ENCODE measurements around the gene LAMA2.

Gene LAMA2

GRCh38 chr6:128882991-128883611 is at the start of gene LAMA2:
Gene LAMA2, plus strand, starts transcription at chr6:128883138. Its CDS starts 108 bp downstream, at chr6:128883246.
- no peak for DNase-seq

DNA sequence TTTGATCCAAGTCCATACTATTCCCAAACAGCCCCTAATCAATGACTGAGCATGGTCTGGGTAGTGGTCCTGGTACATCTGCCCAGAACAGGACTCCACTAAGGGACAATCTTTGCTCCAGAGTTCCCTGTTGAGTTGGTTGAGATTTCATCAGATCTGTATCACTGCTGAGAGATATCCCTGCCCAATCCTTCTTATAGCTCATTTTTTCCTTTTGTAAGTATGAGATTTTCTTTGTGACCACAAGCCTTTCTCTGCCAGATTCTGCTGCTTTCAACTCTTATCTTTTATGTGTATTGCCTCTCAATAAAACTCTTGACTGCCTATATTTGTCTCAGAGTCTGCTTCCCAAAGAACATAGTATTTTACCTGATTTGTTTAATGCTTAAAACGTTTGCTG is 46.2 kb upstream of the LAMA2 start:
- no peak for DNase-seq

GRCh38 chr6:128841518-128841917 is 41.4 kb upstream of the LAMA2 start:
- no peak for DNase-seq

DNA sequence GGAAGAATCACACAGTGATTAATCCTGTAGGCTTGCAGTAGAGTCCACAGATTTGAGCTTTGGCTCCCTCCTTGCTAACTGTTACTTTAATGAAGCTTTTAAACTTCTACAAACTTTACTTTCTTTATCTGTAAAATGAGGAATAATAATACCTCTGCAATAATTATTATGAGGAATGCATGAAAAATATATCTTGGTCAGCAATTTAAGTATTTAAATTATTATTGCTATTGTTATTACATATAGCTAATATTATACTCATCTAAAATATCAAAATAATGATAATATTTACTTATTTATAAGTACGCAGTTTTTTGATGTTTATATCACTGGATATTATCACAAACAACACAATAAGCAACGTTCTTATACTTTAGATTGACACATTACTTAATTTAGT is 38.3 kb upstream of the LAMA2 start:
- no peak for DNase-seq

DNA sequence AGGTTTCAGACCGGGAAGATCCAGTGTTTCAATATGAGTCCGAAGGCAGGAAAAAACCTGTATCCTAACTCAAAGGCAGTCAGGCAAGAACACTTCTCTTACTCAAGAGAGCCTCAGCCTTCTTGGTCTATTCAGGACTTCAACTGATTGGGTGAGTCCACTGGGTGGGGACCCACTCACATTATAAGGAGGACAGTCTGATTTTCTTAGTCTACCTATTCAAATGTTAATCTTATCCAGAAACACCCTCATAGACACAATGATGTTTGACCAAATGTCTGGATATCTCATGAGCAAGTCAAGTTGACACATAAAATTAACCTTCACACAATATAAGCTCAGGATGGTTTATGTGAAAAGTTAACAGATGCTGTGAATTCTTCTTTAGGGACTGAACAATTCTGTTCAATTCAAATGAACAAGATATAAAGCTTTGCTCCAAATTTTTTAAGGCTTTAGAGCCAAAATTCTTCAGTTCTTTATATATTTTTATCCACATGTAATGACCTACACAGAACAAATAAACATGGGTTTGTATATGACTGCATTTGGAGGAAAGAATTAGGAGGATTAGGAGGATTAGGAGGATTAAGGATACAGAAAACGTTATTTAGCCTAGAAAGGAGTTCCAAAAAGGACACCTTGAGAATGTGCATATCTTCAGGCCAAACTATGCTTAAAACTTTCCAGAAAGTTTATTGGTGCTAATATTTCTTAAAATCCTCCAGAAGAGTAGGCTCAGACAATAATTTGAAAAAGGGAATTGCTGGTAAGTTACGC is 35.3 kb upstream of the LAMA2 start:
- DNase-seq = no peak

GRCh38 chr6:128848212-128848935 is 34.6 kb upstream of the LAMA2 start:
- no peak for DNase-seq

GRCh38 chr6:128855581-128856085 is 27.3 kb upstream of the LAMA2 start:
- no peak for DNase-seq

GRCh38 chr6:128857806-128858205 is 25.1 kb upstream of the LAMA2 start:
- DNase-seq = no peak

GRCh38 chr6:128860782-128861181 is 22.2 kb upstream of the LAMA2 start:
- no peak for DNase-seq

GRCh38 chr6:128863983-128864382 is 19.0 kb upstream of the LAMA2 start:
- DNase-seq = no peak

GRCh38 chr6:128870746-128871145 is 12.2 kb upstream of the LAMA2 start:
- no peak for DNase-seq

DNA sequence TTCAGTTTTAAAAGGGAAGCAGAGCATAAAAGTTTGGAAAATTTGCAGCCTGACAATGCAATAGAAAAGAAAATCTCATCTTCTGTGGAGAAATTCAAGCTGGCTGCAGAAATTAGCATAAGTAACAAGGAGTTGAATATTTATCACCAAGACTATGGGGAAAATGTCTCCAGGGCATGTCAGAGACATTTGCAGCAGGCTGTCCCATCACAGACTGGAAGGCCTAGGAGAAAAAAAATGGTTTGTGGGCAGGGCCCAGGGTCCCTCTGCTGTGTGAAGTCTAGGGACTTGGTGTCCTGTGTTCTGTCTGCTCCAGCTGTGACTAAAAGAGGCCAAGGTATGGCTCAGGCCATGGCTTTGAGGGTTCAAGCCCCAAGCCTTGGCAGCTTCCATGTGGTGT is 8.1 kb upstream of the LAMA2 start:
- DNase-seq = no peak

GRCh38 chr6:128882560-128882959 is 378 bp upstream of the LAMA2 start:
- DNase-seq = no peak

DNA sequence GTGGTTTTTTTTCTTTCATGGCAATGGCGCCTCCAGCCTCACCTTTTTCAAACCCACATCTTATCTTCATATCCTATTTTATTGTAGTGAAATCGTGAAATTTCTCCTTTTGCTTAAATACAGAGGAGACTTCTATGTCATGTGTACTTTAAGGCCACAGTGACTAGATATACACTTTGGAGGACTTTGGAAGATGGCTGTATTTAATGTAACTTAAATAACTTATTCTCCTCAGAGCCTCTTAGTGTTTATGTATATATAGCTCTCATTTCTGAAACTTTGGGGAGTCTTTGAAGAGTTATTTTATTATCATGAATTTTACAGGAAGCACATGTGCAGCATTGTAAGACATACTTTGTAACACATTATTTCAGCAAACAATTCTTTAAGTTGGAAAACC is 968 bp downstream of the LAMA2 start:
- DNase-seq = no peak

- no peak for DNase-seq
Observed at GRCh38 chr6:128885381-128885780, 2.4 kb downstream of the LAMA2 start.

- no peak for DNase-seq
Observed at GRCh38 chr6:128886706-128887105, 3.8 kb downstream of the LAMA2 start.

DNA sequence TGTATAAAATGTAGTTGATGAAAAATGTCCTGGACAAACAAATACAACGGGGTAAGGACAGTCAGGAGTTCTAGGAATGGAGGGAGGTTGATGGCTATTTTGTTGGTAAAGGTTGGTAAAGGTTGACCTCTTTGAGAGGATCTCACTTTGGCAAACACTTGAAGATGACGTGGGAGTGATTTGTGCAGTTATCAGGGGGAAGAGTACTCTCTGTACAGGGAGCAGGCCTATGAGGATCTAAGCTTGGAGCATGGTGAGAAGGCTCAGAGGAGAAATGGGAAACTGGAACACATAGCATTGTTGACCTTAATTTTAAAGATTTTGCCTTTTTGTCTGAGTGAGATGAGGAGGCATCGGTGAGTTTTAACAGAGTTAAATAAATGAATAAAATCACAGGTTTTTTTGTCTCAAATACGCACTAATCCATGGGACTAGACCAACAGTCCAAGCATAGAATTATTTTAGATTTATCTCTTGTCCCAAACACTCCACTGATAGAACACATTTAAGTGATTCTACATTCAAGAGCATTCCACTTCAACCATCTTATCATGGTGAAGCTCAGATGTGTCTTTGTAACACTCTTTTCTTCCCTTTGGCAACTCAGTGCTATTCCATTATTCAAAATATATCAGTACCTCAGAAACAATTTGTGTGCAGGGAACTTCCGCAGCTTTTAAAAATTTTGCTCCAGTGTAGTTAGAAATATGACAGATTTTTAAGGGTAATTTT is 5.7 kb downstream of the LAMA2 start:
- no peak for DNase-seq

- no peak for DNase-seq
Observed at GRCh38 chr6:128889870-128890269, 6.9 kb downstream of the LAMA2 start.

GRCh38 chr6:128892079-128892478 is 9.1 kb downstream of the LAMA2 start:
- DNase-seq = no peak

- no peak for DNase-seq
Observed at GRCh38 chr6:128899341-128900050, 16.6 kb downstream of the LAMA2 start.

DNA sequence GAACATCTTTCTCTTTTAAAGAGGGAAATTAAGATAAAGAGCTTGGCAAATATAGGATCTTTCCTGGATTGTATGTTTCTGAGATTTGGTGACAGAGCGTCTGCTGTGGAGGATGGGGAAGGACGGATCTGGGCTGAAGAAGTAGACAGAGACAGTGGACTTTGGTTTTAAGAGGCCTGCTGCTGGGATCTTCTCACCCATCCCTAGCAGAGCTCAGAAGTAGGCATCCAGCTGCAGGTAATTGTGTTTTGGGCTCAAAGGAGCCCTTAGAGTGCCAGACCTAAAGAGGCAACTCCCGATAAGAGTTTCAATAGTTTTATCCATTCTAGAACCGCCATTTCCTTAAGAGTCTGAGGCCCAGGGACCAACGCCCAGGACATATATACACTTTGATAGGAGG is 20.8 kb downstream of the LAMA2 start:
- DNase-seq = no peak

DNA sequence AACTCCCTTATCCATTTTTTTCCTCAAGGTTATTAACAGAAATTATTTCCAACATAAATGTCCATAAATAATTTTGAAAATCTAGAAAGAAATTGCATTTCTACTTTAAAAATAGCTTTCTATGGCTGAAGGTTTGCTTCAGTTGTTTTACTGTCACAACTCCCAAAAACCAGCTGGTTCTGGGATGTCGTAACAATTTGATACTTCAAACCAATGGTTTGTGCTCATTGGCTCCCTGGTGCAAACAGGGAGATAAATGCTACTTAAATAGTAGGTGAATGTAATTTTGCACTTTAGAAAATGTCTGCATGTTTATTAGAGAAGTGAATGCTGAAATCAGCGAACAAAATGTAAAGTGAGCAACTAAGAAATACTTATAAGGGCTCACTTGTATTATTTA is 31.1 kb downstream of the LAMA2 start:
- DNase-seq = no peak
